ENCODE data around the gene ZBTB16.

DNA sequence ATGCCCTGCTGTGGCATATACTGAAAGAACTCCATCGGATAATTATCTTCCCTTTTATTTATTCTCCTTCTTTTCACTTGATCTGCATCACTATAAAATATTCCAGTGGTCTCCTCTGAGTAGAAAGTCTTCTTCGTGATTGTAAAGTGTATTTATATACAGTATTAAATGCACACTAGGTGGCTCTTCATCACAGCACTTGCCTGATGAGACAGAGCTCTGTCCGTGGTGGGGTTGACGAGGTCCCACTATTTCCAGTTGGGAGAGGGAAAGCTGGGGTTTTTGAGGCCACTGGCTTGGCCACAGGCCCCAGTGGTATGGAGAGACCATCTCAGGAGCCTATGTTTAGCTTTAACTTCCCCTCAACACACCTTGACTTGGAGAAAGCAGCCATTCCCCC is 31.6 kb upstream of the ZBTB16 start:
- TF ChIP-seq CTCF (IDR thresholded peaks at IDR 0.05; ENCODE audit: borderline replicate concordance, extremely low read depth, low read length, poor library complexity, severe bottlenecking) (no peak), EZH2 (IDR thresholded peaks at IDR 0.05; ENCODE audit: borderline replicate concordance, low read depth, low read length, severe bottlenecking) (no peak)

Data from DND-41 (cell line).